Suprapubic skin (tissue), 4 donors: ENCODE results near the gene AKAP12.

ENCODE experiments used
- CTCF ChIP-seq, 2 donors: fragments of 200-600 bp in 1 of 2; fragments of 450-650 bp in 1 of 2; sonication (generic) in 1 of 2; IDR thresholded peaks; one replicate each; pipeline ENCODE4 v1.5.1; 2016 to 2019; ENCODE audit warnings: antibody characterized with exemption in 2 of 2, mild to moderate bottlenecking in 1 of 2, moderate library complexity in 1 of 2
- POLR2A ChIP-seq, 2 donors: fragments of 450-650 bp; IDR thresholded peaks; one replicate each; pipeline ENCODE4 v1.6.1; 2017; ENCODE audit warnings: antibody characterized with exemption in 2 of 2, mild to moderate bottlenecking in 2 of 2, moderate library complexity in 2 of 2
- POLR2AphosphoS5 ChIP-seq, 3 donors: sonication (generic); formaldehyde crosslinking; IDR thresholded peaks; one replicate each; pipeline ENCODE4 v1.6.1; 2017; ENCODE audit warnings: antibody characterized with exemption in 3 of 3

- no peak for TF ChIP-seq POLR2AphosphoS5 (IDR thresholded peaks at IDR 0.05)
- TF ChIP-seq CTCF (IDR thresholded peaks at IDR 0.05), result no peak
- TF ChIP-seq POLR2A (IDR thresholded peaks at IDR 0.05), result no peak
Observed at GRCh38 chr6:151294561-151295101, 54.9 kb downstream of the AKAP12 start.
